CD14-positive monocyte (primary cell): ENCODE measurements around the gene RNF157. TPM values are rescaled to one million over a fixed set of nuclear protein-coding genes. Genes with fewer than 3 reads are reported as not detected.
A peak's percentile ranks its signal among the peaks of the same experiment; 100 is the strongest.

ENCODE experiments used
- DNase-seq, 3 donors: peaks; one replicate each; pipeline ENCODE4 v3.0.0-alpha.2; 2011 to 2022
- H2AFZ ChIP-seq: 2 replicates; pipeline ENCODE4 v1.6.0; 2012; ENCODE audit warnings: mild to moderate bottlenecking, low read depth, low read length, inconsistent platforms; ENCODE audit not compliant: insufficient read depth, poor library complexity, severe bottlenecking
- H3K27ac ChIP-seq, 2 donors: 1 replicate in 1 of 2; 2 replicates in 1 of 2; pipeline ENCODE4 v1.5.1; 2012 to 2013; ENCODE audit warnings: low read length in 2 of 2, control low read depth in 1 of 2, inconsistent platforms in 1 of 2, low read depth in 1 of 2, mild to moderate bottlenecking in 1 of 2
- H3K27me3 ChIP-seq, 2 donors: one replicate each; pipeline versions ENCODE4 v1.6.0 to v1.6.1; 2011 to 2013; ENCODE audit warnings: low read length in 2 of 2; ENCODE audit not compliant: control insufficient read depth in 2 of 2, insufficient read depth in 2 of 2
- H3K36me3 ChIP-seq, 2 donors: replicated peaks in 1 of 2; 1 replicate in 1 of 2; 2 replicates in 1 of 2; pipeline versions ENCODE4 v1.5.1 to v1.6.1; 2012 to 2013; ENCODE audit warnings: low read length in 2 of 2, control low read depth in 1 of 2, inconsistent platforms in 1 of 2, mild to moderate bottlenecking in 1 of 2; ENCODE audit not compliant: insufficient read depth in 2 of 2, control insufficient read depth in 1 of 2
- H3K4me1 ChIP-seq, 2 donors: 1 replicate in 1 of 2; 2 replicates in 1 of 2; pipeline versions ENCODE4 v1.5.1 to v1.6.1; 2012 to 2013; ENCODE audit warnings: low read length in 2 of 2, control low read depth in 1 of 2, inconsistent platforms in 1 of 2, mild to moderate bottlenecking in 1 of 2, moderate library complexity in 1 of 2; ENCODE audit not compliant: insufficient read depth in 2 of 2, control insufficient read depth in 1 of 2
- H3K4me2 ChIP-seq: replicated peaks from 2 replicates; pipeline ENCODE3; 2012; ENCODE audit warnings: low read length, moderate library complexity, mild to moderate bottlenecking; ENCODE audit not compliant: poor library complexity, severe bottlenecking; ENCODE audit errors: extremely low read depth
- H3K4me3 ChIP-seq, 3 experiments: fragments of 200-600 bp in 1 of 3; sonication (generic) in 1 of 3; replicated peaks in 1 of 3; 1 replicate in 2 of 3; 2 replicates in 1 of 3; pipeline ENCODE4 v1.5.1; 2011 to 2013; ENCODE audit warnings: low read length in 3 of 3, mild to moderate bottlenecking in 3 of 3, control low read depth in 2 of 3, low read depth in 2 of 3, inconsistent platforms in 1 of 3, moderate library complexity in 1 of 3
- H3K79me2 ChIP-seq: 2 replicates; pipeline ENCODE4 v1.6.0; 2012; ENCODE audit warnings: mild to moderate bottlenecking, control low read depth, inconsistent platforms, low read length, moderate library complexity; ENCODE audit not compliant: insufficient read depth
- H3K9ac ChIP-seq: 2 replicates; pipeline ENCODE4 v1.6.0; 2017; ENCODE audit warnings: low read length, mild to moderate bottlenecking; ENCODE audit not compliant: insufficient read depth, poor library complexity, severe bottlenecking
- H3K9me3 ChIP-seq, 2 donors: replicated peaks in 1 of 2; 1 replicate in 1 of 2; 2 replicates in 1 of 2; pipeline versions ENCODE4 v1.5.1 to v1.6.1; 2012 to 2013; ENCODE audit warnings: low read length in 2 of 2, control low read depth in 1 of 2; ENCODE audit not compliant: control insufficient read depth in 1 of 2, insufficient read depth in 1 of 2
- H4K20me1 ChIP-seq: 2 replicates; pipeline ENCODE4 v1.6.0; 2012; ENCODE audit warnings: mild to moderate bottlenecking, low read length, control low read depth, moderate library complexity; ENCODE audit not compliant: insufficient read depth
- H3K27ac Mint-ChIP-seq, 7 donors: one replicate each; pipeline ENCODE4 v1.8.0; 2020; ENCODE audit warnings: mild to moderate bottlenecking in 7 of 7, mixed read lengths in 7 of 7, moderate library complexity in 6 of 7, inconsistent platforms in 2 of 7
- H3K27me3 Mint-ChIP-seq, 3 donors: one replicate each; pipeline ENCODE4 v1.8.0; 2021 to 2022; ENCODE audit warnings: low read depth in 3 of 3, mild to moderate bottlenecking in 3 of 3, mixed read lengths in 3 of 3, moderate library complexity in 3 of 3, inconsistent platforms in 1 of 3
- H3K36me3 Mint-ChIP-seq, 2 donors: one replicate each; pipeline ENCODE4 v1.8.0; 2020; ENCODE audit warnings: mixed read lengths in 2 of 2, inconsistent platforms in 1 of 2, mild to moderate bottlenecking in 1 of 2
- H3K4me1 Mint-ChIP-seq: one replicate; pipeline ENCODE4 v1.8.0; 2020; ENCODE audit warnings: mild to moderate bottlenecking, mixed read lengths
- H3K4me3 Mint-ChIP-seq, 2 donors: one replicate each; pipeline ENCODE4 v1.8.0; 2020; ENCODE audit warnings: mild to moderate bottlenecking in 2 of 2, mixed read lengths in 2 of 2, moderate library complexity in 1 of 2
- H3K9me3 Mint-ChIP-seq, 7 donors: one replicate each; pipeline ENCODE4 v1.8.0; 2020 to 2022; ENCODE audit warnings: mixed read lengths in 7 of 7, mild to moderate bottlenecking in 6 of 7, moderate library complexity in 6 of 7, inconsistent platforms in 2 of 7
- WGBS: methylation state at CpG from one replicate; pipeline ENCODE4 v1.1.5; 2013; ENCODE audit warnings: missing lambda C conversion rate; ENCODE audit not compliant: insufficient coverage; 5-methylcytosine and 5-hydroxymethylcytosine counted together
- intact Hi-C, 2 donors: fragments of 100-400 bp; cut with micrococcal nuclease; formaldehyde crosslinking; loops; one replicate each; pipeline versions ENCODE4 v1.15.0 to v1.15.1; 2023
- polyA plus RNA-seq, 3 donors: library from polyadenylated mRNA; depleted of rRNA in 1 of 3; unstranded in 2 of 3; stranded (reverse) in 1 of 3; fragments of 300-500 nt in 2 of 3; fragments of >200 nt in 1 of 3; fragmentation: Illumina TruSeq in 2 of 3; gene quantifications; 1 replicate in 2 of 3; 2 replicates in 1 of 3; pipeline ENCODE4 v1.2.3, GENCODE V29; 2012 to 2021
- TF ChIP-seq, protein P1 (sequence below): fragments of 200-600 bp; IDR thresholded peaks from one replicate; pipeline ENCODE4 v1.8.0; 2022; ENCODE audit warnings: antibody characterized with exemption, mild to moderate bottlenecking

Gene RNF157
- polyA plus RNA-seq, 3 donors, result 0.03 TPM; not detected in 2

DNA sequence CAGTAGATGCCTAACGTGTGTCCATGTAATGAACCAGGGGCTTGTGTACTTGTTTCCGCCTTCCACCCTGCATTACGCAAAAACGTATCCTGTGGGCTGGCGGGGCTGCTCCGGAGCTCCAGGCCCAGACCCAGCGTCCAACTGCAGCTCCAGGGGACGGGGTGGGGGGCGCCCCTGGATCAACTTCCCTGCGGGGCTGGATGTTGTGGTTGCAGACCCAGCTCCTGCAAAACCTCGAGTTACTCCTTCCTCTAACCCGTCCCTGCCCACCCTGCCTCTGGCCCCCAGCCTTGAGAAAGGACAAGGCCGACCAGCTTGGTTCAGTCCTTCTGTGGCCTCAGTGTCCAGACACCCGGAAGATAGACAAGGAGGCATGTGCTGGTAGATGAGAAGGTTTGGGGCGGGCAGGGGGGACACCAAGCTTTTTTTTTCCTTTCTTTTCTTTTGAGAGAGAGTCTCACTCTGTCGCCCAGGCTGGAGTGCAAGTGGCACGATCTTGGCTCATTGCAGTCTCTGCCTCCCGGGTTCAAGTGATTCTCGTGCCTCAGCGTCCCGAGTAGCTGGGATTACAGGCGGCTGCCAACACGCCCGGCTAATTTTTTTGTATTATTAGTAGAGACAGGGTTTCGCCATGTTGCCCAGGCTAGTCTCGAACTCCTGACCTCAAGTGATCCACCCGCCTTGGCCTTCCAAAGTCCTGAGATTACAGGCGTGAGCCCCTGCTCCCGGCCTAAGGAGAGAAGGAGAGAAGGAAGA is 136.0 kb downstream of the RNF157 start:
- TF ChIP-seq, protein P1, sequence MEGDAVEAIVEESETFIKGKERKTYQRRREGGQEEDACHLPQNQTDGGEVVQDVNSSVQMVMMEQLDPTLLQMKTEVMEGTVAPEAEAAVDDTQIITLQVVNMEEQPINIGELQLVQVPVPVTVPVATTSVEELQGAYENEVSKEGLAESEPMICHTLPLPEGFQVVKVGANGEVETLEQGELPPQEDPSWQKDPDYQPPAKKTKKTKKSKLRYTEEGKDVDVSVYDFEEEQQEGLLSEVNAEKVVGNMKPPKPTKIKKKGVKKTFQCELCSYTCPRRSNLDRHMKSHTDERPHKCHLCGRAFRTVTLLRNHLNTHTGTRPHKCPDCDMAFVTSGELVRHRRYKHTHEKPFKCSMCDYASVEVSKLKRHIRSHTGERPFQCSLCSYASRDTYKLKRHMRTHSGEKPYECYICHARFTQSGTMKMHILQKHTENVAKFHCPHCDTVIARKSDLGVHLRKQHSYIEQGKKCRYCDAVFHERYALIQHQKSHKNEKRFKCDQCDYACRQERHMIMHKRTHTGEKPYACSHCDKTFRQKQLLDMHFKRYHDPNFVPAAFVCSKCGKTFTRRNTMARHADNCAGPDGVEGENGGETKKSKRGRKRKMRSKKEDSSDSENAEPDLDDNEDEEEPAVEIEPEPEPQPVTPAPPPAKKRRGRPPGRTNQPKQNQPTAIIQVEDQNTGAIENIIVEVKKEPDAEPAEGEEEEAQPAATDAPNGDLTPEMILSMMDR, result no peak
- H4K20me1 ChIP-seq, result no peaks in the 10 kb centered on the region
- peak overlapping the region; percentile 64 to 85 (median 81) for H3K4me3 ChIP-seq
- peaks cover 42 to 45% of the 10 kb centered on the region in 2 donors for H3K4me1 ChIP-seq
- H2AFZ ChIP-seq, result peak overlapping the region; percentile 86
- H3K4me1 Mint-ChIP-seq, result peaks cover 34% of the 10 kb centered on the region
- peak overlapping the region; percentile 98 for H3K4me3 Mint-ChIP-seq
- H3K27ac Mint-ChIP-seq, result peak overlapping the region; percentile 92 to 96 (median 93)
- peak overlapping the region; percentile 96 for H3K4me2 ChIP-seq
- H3K79me2 ChIP-seq, result peaks cover 21% of the 10 kb centered on the region
- no peaks in the 10 kb centered on the region for H3K9me3 Mint-ChIP-seq
- H3K27ac ChIP-seq, result peak overlapping the region; percentile 80 to 85
- no peaks in the 10 kb centered on the region for H3K27me3 ChIP-seq
- intact Hi-C loops, result loop anchor here in 1 of 2 donors (5.0 kb wide), 1 partner anchor 163 kb away; the partner anchor contains the start of gene UBALD2
- peaks cover 21 to 25% of the 10 kb centered on the region in 2 donors for H3K36me3 Mint-ChIP-seq
- peak overlapping the region; percentile 81 for H3K9ac ChIP-seq
- H3K36me3 ChIP-seq, result peaks cover 21 to 26% of the 10 kb centered on the region in 2 donors
- peaks cover 0 to 7% (median 1%) of the 10 kb centered on the region in 3 donors for H3K27me3 Mint-ChIP-seq
- H3K9me3 ChIP-seq, result no peaks in the 10 kb centered on the region
- WGBS, result 30% methylated on average over 14 of the region's 29 CpGs
- peak in 1 of 3 donors; percentile 49 for DNase-seq

DNA sequence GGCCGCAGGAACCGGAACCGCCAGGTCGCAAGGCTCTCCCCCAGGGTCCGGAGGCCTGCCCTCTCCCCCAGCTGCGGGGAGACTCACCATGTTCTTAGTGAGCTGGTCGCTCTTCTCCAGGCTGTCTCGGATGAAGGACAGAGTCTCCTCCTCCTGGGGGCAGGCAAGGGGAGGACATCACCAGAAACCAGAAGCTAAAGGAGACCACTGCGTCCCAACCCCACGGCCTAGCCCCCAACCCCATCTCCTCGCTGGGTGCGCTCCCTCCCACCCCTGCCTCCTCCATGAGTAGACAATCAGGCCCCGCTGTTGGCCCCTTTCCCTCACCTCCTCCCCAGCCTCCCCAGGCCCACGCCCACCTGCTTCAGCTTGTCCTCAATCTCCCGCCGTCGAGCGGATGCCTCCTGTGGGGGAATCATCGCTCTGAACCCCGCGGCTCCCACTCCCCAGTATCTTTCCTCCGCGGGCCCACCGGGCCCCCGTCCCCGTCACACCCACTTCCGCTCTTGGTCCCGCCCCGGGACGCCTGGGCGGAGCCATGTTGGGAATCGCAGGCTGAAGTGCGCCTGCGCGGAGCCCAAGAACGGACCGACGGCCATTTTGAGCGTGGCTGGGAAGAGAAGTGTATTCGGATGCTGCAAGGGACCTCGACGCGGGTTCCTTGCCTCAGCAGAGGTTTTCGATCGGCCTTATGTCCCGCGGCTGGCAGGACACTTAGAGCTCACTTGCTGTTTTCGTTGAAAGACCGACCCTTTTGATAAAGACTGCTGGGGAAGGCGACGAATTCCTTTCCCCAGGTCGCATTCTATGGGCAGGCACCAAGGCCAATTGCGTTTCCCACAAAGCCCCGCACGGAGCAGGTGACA is 136.8 kb downstream of the RNF157 start, which contains the start of gene EXOC7:
Gene EXOC7, minus strand, starts transcription at position 514 of the 866 bp plus-strand sequence. Its CDS starts 95 bp downstream, at position 419.
- 4% methylated on average over 51 of the region's 55 CpGs for WGBS
- Histone ChIP-seq H4K20me1 (no peaks in the 10 kb centered on the region), H3K27ac (peak within 1 kb of the TSS; percentile 80 to 85), H3K27me3 (no peaks in the 10 kb centered on the region), H3K4me3 (peak within 1 kb of the TSS; percentile 64 to 85 (median 81)), H3K4me2 (peak within 1 kb of the TSS; percentile 96), H3K36me3 (peaks cover 25 to 34% of the 10 kb centered on the region in 2 donors), H3K9ac (peak within 1 kb of the TSS; percentile 81), H3K9me3 (no peaks in the 10 kb centered on the region), H2AFZ (peak within 1 kb of the TSS; percentile 86), H3K79me2 (peaks cover 21% of the 10 kb centered on the region), H3K4me1 (peaks cover 42 to 45% of the 10 kb centered on the region in 2 donors)
- Mint-ChIP-seq H3K36me3 (peaks cover 27 to 33% of the 10 kb centered on the region in 2 donors), H3K4me1 (peaks cover 34% of the 10 kb centered on the region), H3K9me3 (no peaks in the 10 kb centered on the region), H3K27me3 (peaks cover 0 to 2% (median 1%) of the 10 kb centered on the region in 3 donors), H3K4me3 (peak within 1 kb of the TSS; percentile 98), H3K27ac (peak within 1 kb of the TSS; percentile 92 to 96 (median 93))
- intact Hi-C loops, result loop anchor here in 1 of 2 donors (5.0 kb wide), 1 partner anchor 164 kb away; the partner anchor contains the start of gene UBALD2
- TF ChIP-seq, protein P1, result no peak
- DNase-seq, result peak; percentile 92 to 93 (median 92)
